Right renal pelvis (tissue), 4 donors: ENCODE data around the gene AZGP1. TPM values are rescaled to one million over a fixed set of nuclear protein-coding genes. Genes with fewer than 3 reads are reported as not detected.
A peak's percentile ranks its signal among the peaks of the same experiment; 100 is the strongest.
"Not testable (repeated sequence)": the region's sequence is repeated elsewhere in the genome, so short reads cannot be mapped to it uniquely, and the experiment has no call there.

Experiments
- DNase-seq, 4 donors: peaks; one replicate each; pipeline ENCODE4 v3.0.0-alpha.2; 2013; ENCODE audit warnings: low read depth in 4 of 4, low spot score in 3 of 4, missing footprints in 1 of 4
- polyA plus RNA-seq, 4 donors: library from polyadenylated mRNA; unstranded; fragments of 120-200 nt; gene quantifications; one replicate each; pipeline ENCODE4 v1.2.1, GENCODE V29; 2013; ENCODE audit not compliant: insufficient read length in 4 of 4

AZGP1 gene
- polyA plus RNA-seq, 4 donors = 47.6 to 77.5 (median 61.3) TPM

GRCh38 chr7:100000239-100000638 lies 24.4 kb upstream of the AZGP1 start:
- DNase-seq = no peak

DNA sequence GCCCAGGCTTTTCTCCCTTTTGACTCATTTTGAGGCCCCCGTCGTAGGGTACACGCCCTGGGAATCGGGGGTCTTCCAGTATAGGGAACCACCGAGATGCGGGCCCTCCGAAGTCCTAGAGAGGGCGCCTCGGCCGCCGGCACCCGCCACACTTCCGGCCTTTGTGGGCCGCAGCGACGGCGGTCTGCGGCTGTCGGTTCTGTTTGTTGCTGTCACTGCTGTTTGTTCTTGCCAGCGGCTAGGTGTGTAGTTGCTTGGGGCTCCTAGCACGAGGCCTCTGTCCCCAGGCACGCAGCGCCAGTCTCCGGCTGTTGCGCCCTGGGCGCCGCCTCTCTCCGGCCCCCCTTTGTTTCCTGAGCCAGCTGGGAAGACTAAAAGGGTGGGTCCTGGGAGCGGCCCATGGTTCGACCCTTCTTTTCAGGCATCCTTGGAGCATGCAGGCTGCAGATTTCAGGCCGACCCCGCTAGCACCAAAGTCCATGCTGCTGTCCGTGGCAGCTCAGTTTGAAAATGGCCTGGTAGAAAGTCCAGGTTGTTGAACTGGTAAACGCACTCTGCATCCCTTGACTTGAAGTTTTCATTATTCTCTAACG lies 21.8 kb upstream of the AZGP1 start:
- peak in 1 of 4 donors; percentile 25 for DNase-seq

DNA sequence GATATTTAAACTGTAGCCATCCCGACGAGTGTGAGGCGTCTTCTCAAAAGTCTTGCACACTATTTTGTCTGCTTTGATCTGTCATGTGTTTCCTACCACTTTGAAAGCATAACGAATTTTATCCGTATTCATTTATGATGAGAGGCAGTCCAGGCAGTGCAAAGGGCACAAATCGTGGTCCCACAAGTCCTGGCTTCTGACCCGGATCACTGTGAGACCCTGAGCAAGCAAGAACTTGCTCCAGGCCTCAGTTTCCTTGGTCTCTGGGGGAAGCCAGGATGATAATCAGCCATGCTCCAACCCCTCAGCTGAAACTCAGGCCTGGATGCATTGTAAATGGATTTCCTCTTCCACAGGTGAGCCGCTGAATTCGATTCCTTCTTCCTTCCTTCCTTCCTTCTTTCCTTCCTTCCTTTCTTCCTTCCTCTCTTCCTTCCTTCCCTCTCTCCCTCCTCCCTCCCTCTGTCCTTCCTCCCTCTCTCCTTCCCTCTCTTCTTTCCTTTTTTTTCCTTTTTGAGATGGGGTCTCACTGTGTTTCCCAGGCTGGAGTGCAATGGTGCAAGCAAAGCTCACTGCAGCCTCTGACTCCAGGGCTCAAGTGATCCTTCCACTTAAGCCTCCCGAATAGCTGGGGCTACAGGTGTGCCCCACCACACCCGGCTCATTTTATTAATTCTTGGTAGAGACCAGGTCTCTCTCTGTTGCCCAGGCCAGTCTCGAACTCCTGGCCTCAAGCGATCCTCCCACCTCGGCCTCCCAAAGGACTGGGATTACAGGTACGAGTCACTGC lies 21.1 kb upstream of the AZGP1 start:
- DNase-seq = no peak

GRCh38 chr7:99994819-99995218 lies 19.0 kb upstream of the AZGP1 start:
- DNase-seq = no peak

DNA sequence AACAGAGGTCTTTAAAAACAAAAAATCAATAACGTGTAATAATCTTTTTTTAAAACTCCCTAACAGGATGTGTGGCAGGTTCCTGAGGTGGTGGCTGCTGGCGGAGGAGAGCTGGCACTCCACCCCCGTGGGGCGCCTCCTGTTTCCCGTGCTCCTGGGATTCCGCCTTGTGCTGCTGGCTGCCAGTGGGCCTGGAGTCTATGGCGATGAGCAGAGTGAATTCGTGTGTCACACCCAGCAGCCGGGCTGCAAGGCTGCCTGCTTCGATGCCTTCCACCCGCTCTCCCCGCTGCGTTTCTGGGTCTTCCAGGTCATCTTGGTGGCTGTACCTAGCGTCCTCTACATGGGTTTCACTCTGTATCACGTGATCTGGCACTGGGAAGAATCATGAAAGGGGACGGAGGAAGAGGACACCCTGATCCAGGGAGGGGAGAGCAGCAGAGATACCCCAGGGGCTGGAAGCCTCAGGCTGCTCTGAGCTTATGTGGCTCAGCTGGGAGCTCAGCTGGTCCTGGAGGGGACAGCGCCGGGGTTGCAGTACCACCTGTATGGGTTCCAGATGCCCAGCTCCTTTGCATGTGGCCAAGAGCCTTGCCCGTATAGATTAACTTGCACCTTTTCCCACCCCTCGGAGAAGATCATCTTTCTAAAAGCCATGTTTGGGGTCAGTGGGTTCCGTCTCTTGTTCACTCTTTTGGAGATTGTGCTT lies 16.7 kb upstream of the AZGP1 start:
- no peak for DNase-seq

GRCh38 chr7:99991543-99991942 lies 15.7 kb upstream of the AZGP1 start:
- not testable (repeated sequence) for DNase-seq

GRCh38 chr7:99990460-99990852 lies 14.6 kb upstream of the AZGP1 start:
- DNase-seq = no peak

DNA sequence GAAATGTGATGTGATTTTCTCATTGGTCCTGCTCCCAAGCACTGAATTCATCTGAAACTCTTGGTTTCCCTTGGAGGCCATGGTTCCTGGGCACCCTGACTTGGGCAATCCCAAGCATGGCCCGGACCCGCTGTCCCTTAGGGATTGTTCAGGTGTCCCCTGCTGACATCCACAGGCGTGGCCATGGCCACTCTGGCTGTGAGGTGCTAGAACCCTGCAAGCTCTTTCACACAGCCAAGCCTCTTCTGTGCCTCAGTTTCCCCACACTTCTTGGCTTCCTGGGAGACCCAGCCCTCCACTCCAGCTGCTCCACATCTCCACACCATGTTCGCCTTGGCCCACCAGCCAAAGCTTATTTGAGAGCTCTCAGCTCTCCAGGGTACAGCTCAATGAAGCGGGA lies 12.0 kb upstream of the AZGP1 start:
- DNase-seq = no peak

DNA sequence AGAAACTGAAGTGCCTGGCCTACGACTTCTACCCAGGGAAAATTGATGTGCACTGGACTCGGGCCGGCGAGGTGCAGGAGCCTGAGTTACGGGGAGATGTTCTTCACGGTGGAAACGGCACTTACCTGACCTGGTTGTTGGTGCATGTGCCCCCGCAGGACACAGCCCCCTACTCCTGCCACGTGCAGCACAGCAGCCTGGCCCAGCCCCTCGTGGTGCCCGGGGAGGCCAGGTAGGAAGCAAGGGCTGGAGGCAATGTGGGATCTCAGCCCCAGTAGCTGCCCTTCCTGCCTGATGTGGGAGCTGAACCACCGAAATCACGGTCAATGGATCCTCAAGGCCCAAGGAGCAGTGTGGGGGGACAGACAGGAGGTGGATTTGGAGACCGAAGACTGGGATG lies 11.5 kb upstream of the AZGP1 start:
- not testable (repeated sequence) for DNase-seq

- DNase-seq = no peak
These were observed 8.8 kb upstream of the AZGP1 start for GRCh38 chr7:99984593-99984992.

- not testable (repeated sequence) for DNase-seq
These were observed 5.2 kb upstream of the AZGP1 start for GRCh38 chr7:99981066-99981465.

DNA sequence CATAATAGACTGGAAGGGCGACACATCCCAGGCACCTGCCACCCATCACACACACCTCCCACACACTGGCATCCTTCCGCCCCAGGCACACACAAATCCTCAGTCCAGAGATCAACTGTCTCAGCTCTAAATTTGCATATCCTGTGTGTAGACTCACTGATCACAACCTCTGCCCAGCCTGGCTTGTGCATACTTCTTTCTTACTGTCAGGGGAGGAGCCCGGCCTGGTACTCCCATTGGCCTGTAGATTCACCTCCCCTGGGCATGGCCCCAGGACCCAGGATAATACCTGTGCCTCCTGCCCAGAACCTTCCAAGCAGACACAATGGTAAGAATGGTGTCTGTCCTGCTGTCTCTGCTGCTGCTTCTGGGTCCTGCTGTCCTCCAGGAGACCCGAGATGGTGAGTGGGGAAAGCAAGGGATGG lies 4.6 kb upstream of the AZGP1 start:
- DNase-seq = not testable (repeated sequence)

DNA sequence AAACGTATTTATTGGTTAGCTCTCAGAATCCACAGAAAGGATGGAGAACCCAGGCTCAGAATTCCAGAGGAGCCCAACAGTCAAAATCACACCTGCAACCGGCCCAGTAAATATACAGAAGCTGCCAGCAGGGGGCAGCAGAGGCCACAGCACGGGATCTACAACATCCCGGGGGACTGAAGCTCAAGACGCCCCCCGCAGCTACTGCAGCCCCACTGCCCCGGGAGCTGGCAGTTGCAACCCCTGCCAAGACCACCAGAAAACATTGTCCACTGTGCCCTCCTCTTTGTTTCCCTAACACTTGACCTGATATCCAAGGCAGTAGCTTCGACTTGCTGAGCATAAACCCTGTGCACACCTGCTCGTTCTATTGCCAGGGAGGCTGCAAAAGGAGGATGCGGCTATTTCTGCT lies 4.0 kb upstream of the AZGP1 start:
- not testable (repeated sequence) for DNase-seq

DNA sequence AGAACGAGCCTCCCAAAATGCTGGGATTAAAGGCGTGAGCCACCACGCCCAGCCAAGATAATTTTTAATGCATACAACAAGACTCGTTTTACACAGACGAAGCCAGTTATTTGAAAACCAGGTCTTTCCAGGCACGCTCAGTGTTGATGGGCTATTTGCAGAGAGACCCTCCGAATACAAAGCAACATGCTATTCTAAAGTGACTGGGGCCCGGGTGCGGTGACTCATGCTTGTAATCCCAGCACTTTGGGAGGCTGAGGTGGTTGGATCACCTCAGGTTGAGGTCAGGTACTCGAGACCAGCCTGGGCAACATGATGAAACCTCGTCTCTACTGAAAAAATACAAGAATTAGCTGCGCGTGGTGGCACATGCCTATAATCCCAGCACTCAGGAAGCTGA lies 795 bp upstream of the AZGP1 start:
- DNase-seq = no peak

- DNase-seq = no peak
These were observed 1.1 kb downstream of the AZGP1 start for GRCh38 chr7:99974681-99975080.

GRCh38 chr7:99973817-99974216 lies 2.0 kb downstream of the AZGP1 start:
- not testable (repeated sequence) for DNase-seq

DNA sequence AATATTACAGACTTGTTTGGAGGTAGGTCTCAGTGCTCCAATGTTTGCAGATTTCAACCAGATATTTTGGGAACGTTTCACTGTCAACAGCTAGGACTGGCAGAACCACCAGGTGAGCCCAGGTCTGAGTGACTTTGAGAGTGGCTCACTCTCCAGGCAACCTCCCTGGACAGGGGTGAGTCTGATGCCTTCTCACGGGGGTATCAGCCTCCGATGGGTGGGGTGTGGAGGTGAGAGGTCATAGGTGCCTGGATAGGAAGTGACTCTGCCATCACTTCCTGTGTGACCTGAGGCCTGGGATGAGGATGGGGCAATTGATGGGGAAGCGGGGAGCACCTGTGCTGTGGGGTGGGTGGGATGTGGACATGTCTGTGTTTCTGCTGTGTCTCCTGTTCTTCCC lies 4.6 kb downstream of the AZGP1 start:
- DNase-seq = no peak

- DNase-seq = not testable (repeated sequence)
These were observed 6.0 kb downstream of the AZGP1 start for GRCh38 chr7:99969813-99970212.

DNA sequence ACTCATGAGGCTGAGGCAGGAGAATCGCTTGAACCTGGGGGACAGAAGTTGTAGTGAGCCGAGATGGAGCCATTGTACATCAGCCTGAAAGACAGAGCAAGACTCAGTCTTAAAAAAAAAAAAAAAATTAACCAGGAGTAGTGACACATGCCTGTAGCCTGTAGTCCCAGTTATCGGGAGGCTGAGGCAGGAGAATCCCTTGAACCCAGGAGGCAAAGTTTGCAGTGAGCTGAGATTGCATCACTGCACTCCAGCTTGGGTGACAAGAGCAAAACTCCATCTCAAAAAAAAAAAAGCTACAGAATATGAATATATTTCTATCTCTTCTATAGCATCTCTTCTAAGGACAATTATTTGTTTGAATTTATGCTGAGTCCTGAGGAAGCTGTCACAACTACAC lies 6.5 kb downstream of the AZGP1 start:
- no peak for DNase-seq

DNA sequence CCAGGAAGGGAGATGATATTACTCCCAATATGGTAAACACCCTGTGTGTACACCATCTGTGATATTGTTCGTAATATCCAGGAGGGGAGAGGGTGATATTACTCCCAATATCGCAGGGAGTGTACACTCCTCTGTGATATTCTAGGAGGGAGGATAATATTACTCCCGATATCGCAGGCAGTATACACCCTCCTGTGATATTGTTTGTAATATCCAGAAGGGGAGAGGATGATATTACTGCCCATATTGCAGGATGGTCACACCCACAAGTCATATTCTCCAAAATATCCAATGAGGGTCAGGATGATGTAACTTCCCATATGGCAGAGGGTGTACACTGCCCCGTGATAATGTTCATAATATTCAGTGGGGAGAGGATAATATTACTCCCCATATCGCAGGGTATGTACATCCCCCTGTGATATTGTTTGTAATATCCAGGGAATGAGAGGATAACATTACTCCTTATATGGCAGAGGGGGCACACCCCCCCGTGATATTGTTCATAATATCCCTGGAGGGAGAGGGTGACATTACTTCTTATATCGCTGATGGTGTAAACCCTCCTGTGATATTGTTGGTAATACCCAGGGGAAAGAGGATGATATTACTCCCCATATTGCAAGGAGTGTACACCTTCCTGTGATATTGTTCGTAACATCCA lies 17.1 kb downstream of the AZGP1 start:
- DNase-seq = no peak

DNA sequence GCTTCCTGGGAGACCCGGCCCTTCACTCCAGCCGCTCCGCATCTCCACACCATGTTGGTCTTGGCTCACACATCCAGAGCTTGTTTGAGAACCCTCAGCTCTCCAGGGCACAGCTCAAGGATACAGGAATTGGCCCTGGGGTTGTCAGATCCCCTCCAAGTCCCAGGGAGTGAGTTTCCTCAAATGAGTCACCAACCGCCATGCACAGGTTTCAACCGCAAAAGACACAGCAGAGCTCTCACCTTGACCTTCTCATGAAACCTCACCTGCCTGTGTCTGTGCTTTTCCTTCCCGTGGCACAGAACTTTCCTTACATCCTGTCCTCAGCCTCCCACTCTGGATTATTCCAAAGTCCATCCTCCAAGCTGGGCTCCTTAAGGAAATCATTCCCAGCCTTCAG lies 20.6 kb downstream of the AZGP1 start:
- DNase-seq = no peak
